HEK293T (cell line): Measurements from ENCODE around the gene AKR1A1.

Experiments
- CTCF ChIA-PET: fragments of 350-600 bp; formaldehyde crosslinking; extraction: SDS; loops from one replicate; lab custom pipeline; 2021; ENCODE audit warnings: antibody characterized with exemption, inconsistent platforms; lab: Yijun Ruan, JAX
- POLR2A ChIA-PET: fragments of 350-600 bp; formaldehyde crosslinking; extraction: SDS; loops from one replicate; lab custom pipeline; 2020; ENCODE audit warnings: antibody characterized with exemption, inconsistent platforms; lab: Yijun Ruan, JAX
- DNase-seq: peaks from one replicate; pipeline ENCODE4 v3.0.0; 2012; ENCODE audit warnings: mixed read lengths; ENCODE audit errors: extremely low spot score
- ARNT ChIP-seq: fragments of 450-650 bp; IDR thresholded peaks from 2 replicates; pipeline ENCODE4 v1.6.1; 2017; ENCODE audit warnings: mild to moderate bottlenecking
- BHLHE40 ChIP-seq: fragments of 450-650 bp; IDR thresholded peaks from 2 replicates; pipeline ENCODE4 v1.6.1; 2016; ENCODE audit warnings: mild to moderate bottlenecking, moderate library complexity, borderline replicate concordance
- CTBP1 ChIP-seq: fragments of 450-650 bp; IDR thresholded peaks from 2 replicates; pipeline ENCODE4 v1.6.1; 2016; ENCODE audit warnings: borderline replicate concordance
- ELF4 ChIP-seq: fragments of 450-650 bp; IDR thresholded peaks from 2 replicates; pipeline ENCODE4 v1.6.1; 2017; ENCODE audit warnings: antibody characterized with exemption
- FOXA1 ChIP-seq: fragments of 450-650 bp; IDR thresholded peaks from 2 replicates; pipeline ENCODE4 v1.6.1; 2016; ENCODE audit warnings: mild to moderate bottlenecking
- FOXK2 ChIP-seq: fragments of 450-650 bp; IDR thresholded peaks from 2 replicates; pipeline ENCODE4 v1.6.1; 2016; ENCODE audit warnings: mild to moderate bottlenecking
- FOXM1 ChIP-seq: fragments of 450-650 bp; IDR thresholded peaks from 2 replicates; pipeline ENCODE4 v1.6.1; 2017; ENCODE audit warnings: mild to moderate bottlenecking, borderline replicate concordance
- HDGF ChIP-seq: fragments of 450-650 bp; IDR thresholded peaks from 2 replicates; pipeline ENCODE4 v1.6.1; 2017; ENCODE audit warnings: antibody characterized with exemption, borderline replicate concordance
- L3MBTL2 ChIP-seq: fragments of 450-650 bp; conservative IDR thresholded peaks from 2 replicates; pipeline ENCODE4 v1.6.1; 2016; ENCODE audit warnings: mild to moderate bottlenecking
- LEF1 ChIP-seq: fragments of 450-650 bp; IDR thresholded peaks from 2 replicates; pipeline ENCODE4 v1.6.1; 2017; ENCODE audit warnings: mild to moderate bottlenecking, borderline replicate concordance
- NFRKB ChIP-seq: fragments of 450-650 bp; IDR thresholded peaks from 2 replicates; pipeline ENCODE4 v1.6.1; 2016; ENCODE audit warnings: mild to moderate bottlenecking, moderate library complexity
- SP1 ChIP-seq: fragments of 450-650 bp; IDR thresholded peaks from 2 replicates; pipeline ENCODE4 v1.6.1; 2017
- SUZ12 ChIP-seq: fragments of 450-650 bp; IDR thresholded peaks from 2 replicates; pipeline ENCODE4 v1.6.1; 2016; ENCODE audit warnings: mild to moderate bottlenecking
- TARDBP ChIP-seq: fragments of 450-650 bp; IDR thresholded peaks from 2 replicates; pipeline ENCODE4 v1.6.1; 2016
- ZNF384 ChIP-seq: fragments of 450-650 bp; IDR thresholded peaks from 2 replicates; pipeline ENCODE4 v1.6.1; 2016
- TF ChIP-seq, protein P1 (sequence below): fragments of 450-650 bp; IDR thresholded peaks from 2 replicates; pipeline ENCODE4 v1.6.1; 2016

The AKR1A1 gene

DNA sequence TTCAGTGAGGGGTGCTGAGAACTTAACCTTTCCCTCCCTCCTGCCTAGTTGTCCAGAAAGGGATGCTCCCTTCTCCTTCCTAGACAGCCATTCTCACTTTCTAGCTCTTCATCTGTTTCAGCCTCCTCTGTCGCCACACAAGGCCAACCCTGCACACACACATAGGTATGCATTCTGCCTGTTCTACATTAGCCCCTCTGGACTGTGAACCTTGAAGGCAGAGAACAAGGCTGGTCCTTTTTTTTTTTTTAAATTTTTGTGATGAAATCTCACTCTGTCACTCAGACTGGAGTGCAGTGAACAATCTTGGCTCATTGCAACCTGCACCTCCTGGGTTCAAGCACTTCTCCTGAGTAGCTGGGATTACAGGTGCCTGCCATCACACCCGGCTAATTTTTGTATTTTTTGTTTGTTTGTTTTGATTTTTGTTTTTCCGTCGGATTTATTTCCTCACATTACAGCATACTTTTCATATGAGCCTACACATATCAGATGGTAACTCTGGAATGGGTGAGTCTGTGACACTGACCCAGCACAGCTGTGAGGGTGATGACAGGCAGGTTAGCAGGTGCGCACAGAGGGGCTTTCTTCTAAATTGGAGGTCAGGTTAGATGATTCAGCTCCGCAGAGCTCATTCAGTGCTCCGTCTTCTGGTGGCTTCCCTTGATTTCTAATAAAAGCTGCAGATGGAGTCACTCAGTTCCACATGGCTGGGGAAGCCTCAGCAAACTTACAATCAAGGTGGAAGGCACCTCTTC lies 4.9 kb upstream of the AKR1A1 start:
- CTCF ChIA-PET: interaction anchor here (0.6 to 0.9 kb wide), 2 partner anchors 13 to 36 kb away, joined by 4 to 8 read pairs; no protein-coding TSS in a partner anchor
- POLR2A ChIA-PET: interaction anchor here (1.4 to 6.6 kb wide), 5 partner anchors 8 to 38 kb away, joined by 3 to 53 read pairs (median 5); partner anchors contain the start of genes NASP and PRDX1
- TF ChIP-seq, protein P1, sequence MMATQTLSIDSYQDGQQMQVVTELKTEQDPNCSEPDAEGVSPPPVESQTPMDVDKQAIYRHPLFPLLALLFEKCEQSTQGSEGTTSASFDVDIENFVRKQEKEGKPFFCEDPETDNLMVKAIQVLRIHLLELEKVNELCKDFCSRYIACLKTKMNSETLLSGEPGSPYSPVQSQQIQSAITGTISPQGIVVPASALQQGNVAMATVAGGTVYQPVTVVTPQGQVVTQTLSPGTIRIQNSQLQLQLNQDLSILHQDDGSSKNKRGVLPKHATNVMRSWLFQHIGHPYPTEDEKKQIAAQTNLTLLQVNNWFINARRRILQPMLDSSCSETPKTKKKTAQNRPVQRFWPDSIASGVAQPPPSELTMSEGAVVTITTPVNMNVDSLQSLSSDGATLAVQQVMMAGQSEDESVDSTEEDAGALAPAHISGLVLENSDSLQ: no peak
- no peak for DNase-seq

DNA sequence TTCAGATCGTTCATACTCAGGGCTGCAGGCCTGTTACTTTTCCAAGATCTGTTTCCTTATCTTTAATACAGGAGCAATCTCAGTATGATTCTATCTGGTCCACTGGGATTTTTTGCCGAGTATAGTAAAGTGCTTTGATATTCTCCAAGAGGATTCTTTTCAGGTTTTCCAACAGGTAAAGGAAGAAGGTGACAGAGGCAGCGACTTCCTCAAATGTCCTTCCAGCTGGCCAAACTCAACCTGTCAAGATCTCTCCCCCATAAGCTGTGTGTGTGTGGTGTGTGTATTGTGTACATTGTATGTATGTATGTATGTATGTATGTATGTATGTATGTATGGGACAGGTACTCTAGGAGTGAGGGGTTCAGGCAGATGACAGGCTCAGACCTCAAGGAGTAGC lies 1.1 kb downstream of the AKR1A1 start:
- DNase-seq: no peak
- TF ChIP-seq ARNT: no peak
- TF ChIP-seq CTBP1: no peak
- no peak for TF ChIP-seq SUZ12
- TF ChIP-seq TARDBP: no peak
- no peak for TF ChIP-seq FOXA1
- TF ChIP-seq L3MBTL2: no peak
- TF ChIP-seq, protein P1: no peak
- TF ChIP-seq LEF1: no peak
- no peak for TF ChIP-seq ELF4
- TF ChIP-seq FOXK2: no peak
- TF ChIP-seq SP1: no peak
- ChIA-PET POLR2A (interaction anchor here (0.8 to 2.5 kb wide), 17 partner anchors 7 to 212 kb away, joined by 3 to 68 read pairs (median 7); partner anchors contain the start of genes CCDC163, MMACHC, MUTYH and PRDX1), CTCF (interaction anchor here (0.9 to 1.2 kb wide), 2 partner anchors 17 to 39 kb away, joined by 3 to 7 read pairs; no protein-coding TSS in a partner anchor)

DNA sequence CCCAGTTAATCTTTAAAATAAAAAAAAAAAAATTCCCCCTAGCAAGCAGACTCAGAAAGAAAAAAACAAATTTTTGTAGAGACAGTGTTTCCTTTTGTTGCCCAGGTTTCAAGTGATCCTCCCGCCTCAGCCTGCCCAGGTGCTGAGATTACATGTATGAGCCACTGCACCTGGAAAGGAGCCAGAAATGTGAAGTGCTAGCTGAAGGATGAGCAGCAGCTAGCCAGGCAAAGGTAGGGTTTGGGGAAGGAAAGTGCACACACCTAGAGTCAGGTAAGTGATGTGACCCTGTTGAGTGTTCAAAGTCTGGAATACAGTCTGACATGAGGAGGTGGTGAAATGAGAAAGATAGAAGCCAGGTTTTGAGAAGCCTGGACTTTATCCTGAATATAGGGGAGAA lies 1.7 kb downstream of the AKR1A1 start:
- ChIA-PET POLR2A (interaction anchor here (1.1 to 2.5 kb wide), 5 partner anchors 12 to 212 kb away, joined by 3 to 68 read pairs (median 11); partner anchors contain the start of genes MUTYH, PRDX1 and TOE1), CTCF (no interaction called here)
- no peak for DNase-seq
- no peak for TF ChIP-seq CTBP1
- no peak for TF ChIP-seq ZNF384
- no peak for TF ChIP-seq HDGF
- no peak for TF ChIP-seq FOXK2
- no peak for TF ChIP-seq LEF1
- no peak for TF ChIP-seq ARNT
- no peak for TF ChIP-seq L3MBTL2
- no peak for TF ChIP-seq FOXA1
- TF ChIP-seq, protein P1: no peak

DNA sequence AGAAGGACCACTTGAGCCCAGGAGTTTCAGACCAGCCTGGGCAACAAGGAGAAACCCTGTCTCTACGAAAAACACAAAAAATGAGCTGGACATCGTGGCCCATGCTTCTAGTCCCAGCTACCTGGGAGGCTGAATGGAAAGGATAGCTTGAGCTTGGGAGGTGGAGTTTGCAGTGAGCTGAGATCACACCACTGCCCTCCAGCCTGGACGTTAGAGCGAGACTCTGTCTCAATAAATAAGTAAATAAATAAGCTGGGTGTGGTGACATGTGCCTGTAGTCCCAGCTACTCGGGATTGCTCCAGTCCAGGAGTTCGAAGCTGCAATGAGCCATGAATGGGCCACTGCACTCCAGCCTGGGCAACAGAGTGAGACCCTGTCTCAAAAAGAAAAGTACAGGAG lies 3.6 kb downstream of the AKR1A1 start:
- POLR2A ChIA-PET: interaction anchor here (0.9 to 1.4 kb wide), 3 partner anchors 9 to 33 kb away, joined by 4 to 7 read pairs (median 4); partner anchors contain the start of gene PRDX1
- CTCF ChIA-PET: no interaction called here
- TF ChIP-seq SUZ12: no peak
- no peak for TF ChIP-seq SP1
- TF ChIP-seq FOXK2: no peak
- DNase-seq: no peak

DNA sequence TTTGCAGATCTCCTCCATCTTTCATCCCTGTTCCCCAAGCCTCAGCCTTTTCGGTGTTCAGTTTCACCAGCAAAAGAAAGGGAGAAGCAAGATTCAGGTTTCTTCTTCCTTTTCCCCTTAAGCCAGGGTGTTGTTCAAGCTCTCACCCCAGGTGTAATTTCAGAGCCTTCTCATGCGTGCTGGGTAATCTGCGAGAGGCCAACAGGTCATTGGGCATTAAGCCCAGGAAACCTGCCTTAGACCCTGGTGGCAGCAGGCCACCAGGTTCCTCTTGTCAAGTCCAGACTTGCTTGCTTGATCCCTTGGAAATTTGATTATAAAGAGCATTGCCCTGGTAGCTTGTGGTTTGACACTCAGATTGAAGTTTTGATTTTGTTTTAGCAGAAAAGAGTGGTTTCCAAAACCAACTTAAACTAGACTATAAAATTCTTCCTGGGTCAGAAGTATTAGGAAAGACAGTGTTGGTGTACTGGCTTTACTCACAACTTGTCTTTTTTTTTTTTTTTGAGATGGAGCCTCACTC lies 6.9 kb downstream of the AKR1A1 start:
- CTCF ChIA-PET: interaction anchor here (0.6 kb wide), 1 partner anchor 35 kb away, joined by 4 read pairs; no protein-coding TSS in a partner anchor

More for the DNA sequence above, 6.9 kb downstream of the AKR1A1 start:
- POLR2A ChIA-PET: interaction anchor here (0.7 to 3.5 kb wide), 5 partner anchors 10 to 218 kb away, joined by 3 to 19 read pairs (median 6); partner anchors contain the start of genes MUTYH, PRDX1 and TOE1
- DNase-seq: no peak
- no peak for TF ChIP-seq ELF4
- TF ChIP-seq FOXM1: no peak
- TF ChIP-seq ZNF384: no peak
- no peak for TF ChIP-seq CTBP1
- no peak for TF ChIP-seq FOXA1
- no peak for TF ChIP-seq NFRKB
- TF ChIP-seq HDGF: no peak
- no peak for TF ChIP-seq TARDBP
- TF ChIP-seq SP1: no peak
- no peak for TF ChIP-seq FOXK2
- TF ChIP-seq BHLHE40: no peak
- no peak for TF ChIP-seq ARNT
- no peak for TF ChIP-seq L3MBTL2
- TF ChIP-seq SUZ12: no peak
- TF ChIP-seq, protein P1: no peak
- TF ChIP-seq LEF1: no peak
